ENCODE data around the gene UBE2Z. TPM values are rescaled to one million over a fixed set of nuclear protein-coding genes. Genes with fewer than 3 reads are reported as not detected.

UBE2Z gene
- total RNA-seq, 1 experiment from 2014 or later: 119 TPM

- intact Hi-C loops (cut with micrococcal nuclease): loop anchor here (1.0 to 10.0 kb wide), 3 partner anchors 78 to 270 kb away; no protein-coding TSS in a partner anchor
- Histone ChIP-seq H3K27ac (ENCODE audit: low read depth, low read length) (no peak overlapping the region), H3K4me3 (replicated peaks in 1 of 2; ENCODE audit: low read depth in 1 of 2, low read length in 2 of 2) (no peak overlapping the region), H3K9ac (ENCODE audit: low read length) (no peak overlapping the region), H3K9me2 (ENCODE audit: insufficient read depth) (no peaks in the 10 kb centered on the region), H3K4me1 (ENCODE audit: control insufficient read depth in 1 of 2, insufficient read depth in 2 of 2, low read length in 2 of 2) (peaks cover 0 to 8% of the 10 kb centered on the region in 2 experiments; a peak in 2 of 4 replicates), H3K27me3 (ENCODE audit: insufficient read depth, low read length) (no peaks in the 10 kb centered on the region), H4K20me1 (ENCODE audit: insufficient read depth) (no peaks in the 10 kb centered on the region), H3K79me2 (ENCODE audit: insufficient read depth, low read length) (no peaks in the 10 kb centered on the region), H3K9me3 (ENCODE audit: control insufficient read depth in 1 of 2, insufficient read depth in 1 of 2, low read depth in 1 of 2, low read length in 2 of 2) (no peaks in the 10 kb centered on the region), H3K4me2 (ENCODE audit: low read length) (peak overlapping the region; percentile 1; the same call in 1 of the 2 replicates), H3K36me3 (ENCODE audit: control insufficient read depth in 1 of 2, insufficient read depth in 2 of 2, low read length in 2 of 2) (no peaks in the 10 kb centered on the region), H2AFZ (ENCODE audit: low read depth, low read length, poor library complexity, severe bottlenecking) (peak overlapping the region; percentile 91)
- BruUV-seq (replicated peaks): no TSS peak
- DNase-seq (ENCODE audit: low read depth, low spot score) (peak; percentile 69), ATAC-seq (peak; percentile 99)
- ChIA-PET POLR2A (no interaction called here), RAD21 (ENCODE audit: low non-redundant PET in 1 of 2, low total read pairs in 2 of 2, uncharacterized antibody in 2 of 2, unreplicated experiment in 2 of 2) (interaction anchor here (1.7 to 2.1 kb wide), 2 partner anchors 78 kb away, joined by 10 to 18 read pairs; no protein-coding TSS in a partner anchor), CTCF (interaction anchor here (0.6 to 4.2 kb wide), 7 partner anchors 10 to 1051 kb away, joined by 3 to 43 read pairs (median 4); partner anchors contain the start of gene SNF8)
- TF ChIP-seq RAD21 (IDR thresholded peaks at IDR 0.05; ENCODE audit: low read depth) (peak; percentile 100), CBX3 (IDR thresholded peaks at IDR 0.05; ENCODE audit: low read depth) (no peak), CTCF (IDR thresholded peaks at IDR 0.05 in 2 of 3, conservative IDR thresholded peaks at IDR 0.05 in 1 of 3; ENCODE audit: borderline replicate concordance in 1 of 3, insufficient read depth in 1 of 3, low read depth in 2 of 3, low read length in 2 of 3) (peak; percentile 89 to 98 (median 98)), ZFX (IDR thresholded peaks at IDR 0.05) (no peak)
Measured at GRCh38 chr17:48954300-48954755, 46.1 kb downstream of the UBE2Z start.

GRCh38 chr17:48960834-48961515, 52.8 kb downstream of the UBE2Z start:
- H2AFZ ChIP-seq (ENCODE audit: low read depth, low read length, poor library complexity, severe bottlenecking): peak overlapping the region; percentile 77
- no peak overlapping the region; the same call in 1 of the 2 replicates for H3K27ac ChIP-seq (ENCODE audit: low read depth, low read length)
- H3K4me2 ChIP-seq (ENCODE audit: low read length): peak overlapping the region; percentile 66
- no peaks in the 10 kb centered on the region for H3K36me3 ChIP-seq (ENCODE audit: control insufficient read depth in 1 of 2, insufficient read depth in 2 of 2, low read length in 2 of 2)
- peak overlapping the region; percentile 8; the same call in 1 of the 2 replicates for H3K9ac ChIP-seq (ENCODE audit: low read length)
- ChIA-PET POLR2A (interaction anchor here (0.9 to 3.8 kb wide), 5 partner anchors 10 to 77 kb away, joined by 3 to 17 read pairs (median 3); partner anchors contain the start of gene SNF8), CTCF (interaction anchor here (3.3 kb wide), 1 partner anchor 72 kb away, joined by 20 read pairs; no protein-coding TSS in a partner anchor), RAD21 (ENCODE audit: low non-redundant PET in 1 of 2, low total read pairs in 2 of 2, uncharacterized antibody in 2 of 2, unreplicated experiment in 2 of 2) (interaction anchor here in 1 of 2 experiments (1.8 kb wide), 1 partner anchor 72 kb away, joined by 4 read pairs; no protein-coding TSS in a partner anchor)
- H3K27me3 ChIP-seq (ENCODE audit: insufficient read depth, low read length): no peaks in the 10 kb centered on the region
- no peaks in the 10 kb centered on the region for H3K9me3 ChIP-seq (ENCODE audit: control insufficient read depth in 1 of 2, insufficient read depth in 1 of 2, low read depth in 1 of 2, low read length in 2 of 2)
- no peak for DNase-seq (ENCODE audit: low read depth, low spot score)
- H3K4me3 ChIP-seq (replicated peaks in 1 of 2; ENCODE audit: low read depth in 1 of 2, low read length in 2 of 2): peak overlapping the region in 1 of 2 experiments; percentile 10; a peak in 2 of 4 replicates
- no peaks in the 10 kb centered on the region for H3K79me2 ChIP-seq (ENCODE audit: insufficient read depth, low read length)
- peaks cover 11 to 26% of the 10 kb centered on the region in 2 experiments for H3K4me1 ChIP-seq (ENCODE audit: control insufficient read depth in 1 of 2, insufficient read depth in 2 of 2, low read length in 2 of 2)
- intact Hi-C loops (cut with micrococcal nuclease): no loop called here
- TF ChIP-seq SRF (IDR thresholded peaks at IDR 0.05; ENCODE audit: low read depth): no peak
- no peak for TF ChIP-seq EGR1 (IDR thresholded peaks at IDR 0.05; ENCODE audit: low read depth)
- TF ChIP-seq TCF7L2 (IDR thresholded peaks at IDR 0.05; ENCODE audit: borderline replicate concordance, extremely low read depth, insufficient read depth, insufficient read length): no peak
- TF ChIP-seq JUND (IDR thresholded peaks at IDR 0.05): no peak
- no peak for TF ChIP-seq POLR2AphosphoS5 (IDR thresholded peaks at IDR 0.05; ENCODE audit: low read depth, low read length)
- no peak for TF ChIP-seq FOSL1 (IDR thresholded peaks at IDR 0.05; ENCODE audit: low read depth)
- TF ChIP-seq ELF1 (IDR thresholded peaks at IDR 0.05; ENCODE audit: borderline replicate concordance, low read depth): no peak
- no peak for TF ChIP-seq RAD21 (IDR thresholded peaks at IDR 0.05; ENCODE audit: low read depth)
- no peaks in the 10 kb centered on the region for H3K9me2 ChIP-seq (ENCODE audit: insufficient read depth)
- no TSS peak for BruUV-seq (replicated peaks)
- H4K20me1 ChIP-seq (ENCODE audit: insufficient read depth): no peaks in the 10 kb centered on the region
- peak; percentile 44 for ATAC-seq

All from HCT116 (cell line).